H54 (cell line): ENCODE measurements around the gene KIAA0825.

ENCODE experiments used
- DNase-seq: peaks from one replicate; pipeline ENCODE4 v3.0.0; 2011; ENCODE audit warnings: low spot score, mixed read lengths; ENCODE audit not compliant: insufficient read length
- FAIRE-seq: peaks from 3 replicates; lab custom pipeline; 2011; peaks lifted over from hg19 to GRCh38; lab: Jason Lieb, UNC
- POLR2A ChIP-seq: IDR thresholded peaks from 2 replicates; pipeline ENCODE4 v1.6.1; 2011; ENCODE audit warnings: low read depth, mild to moderate bottlenecking, low read length

Gene KIAA0825

GRCh38 chr5:94545870-94546625, 72.4 kb downstream of the KIAA0825 start:
- TF ChIP-seq POLR2A: no peak
- no peak for FAIRE-seq

GRCh38 chr5:94544875-94545547, 73.4 kb downstream of the KIAA0825 start:
- no peak for DNase-seq

More at GRCh38 chr5:94545870-94546625, 72.4 kb downstream of the KIAA0825 start:
- no peak for DNase-seq

DNA sequence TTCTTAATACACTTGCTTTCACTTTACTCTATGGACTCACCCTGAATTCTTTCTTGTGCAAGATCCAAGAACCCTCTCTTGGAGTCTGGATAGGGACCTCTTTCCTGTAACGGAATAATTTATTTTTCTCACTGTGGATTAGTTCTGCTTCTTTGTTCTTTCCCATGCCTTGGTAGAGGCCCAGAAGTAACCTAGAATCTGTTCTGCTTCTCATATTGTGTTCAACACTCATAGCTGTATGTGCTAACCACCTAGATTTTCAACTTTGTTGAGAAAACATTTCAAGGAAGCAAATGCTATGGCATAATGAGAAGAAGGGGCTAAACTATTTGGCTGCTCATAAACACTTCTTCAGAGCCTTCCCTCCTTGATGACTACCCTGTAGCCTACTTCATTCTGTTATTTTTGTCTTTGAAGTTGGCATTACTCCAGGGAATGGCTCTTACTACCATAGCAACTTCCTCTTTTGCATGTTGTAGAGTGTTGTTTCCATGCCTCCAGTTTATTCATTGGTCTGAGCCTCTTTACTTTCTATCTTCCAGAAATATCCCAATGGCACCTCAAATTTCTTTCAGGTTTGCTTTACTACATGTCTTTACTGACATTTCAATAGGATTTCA, 74.3 kb downstream of the KIAA0825 start:
- DNase-seq: no peak

More at GRCh38 chr5:94544875-94545547, 73.4 kb downstream of the KIAA0825 start:
- FAIRE-seq: no peak
- no peak for TF ChIP-seq POLR2A

GRCh38 chr5:94540856-94541494, 77.4 kb downstream of the KIAA0825 start:
- no peak for TF ChIP-seq POLR2A
- FAIRE-seq (no peak), DNase-seq (no peak)

More for the DNA sequence above, 74.3 kb downstream of the KIAA0825 start:
- FAIRE-seq: no peak
- no peak for TF ChIP-seq POLR2A

- FAIRE-seq (no peak), DNase-seq (no peak)
- TF ChIP-seq POLR2A: no peak
These were observed 80.1 kb downstream of the KIAA0825 start for GRCh38 chr5:94538260-94538659.

DNA sequence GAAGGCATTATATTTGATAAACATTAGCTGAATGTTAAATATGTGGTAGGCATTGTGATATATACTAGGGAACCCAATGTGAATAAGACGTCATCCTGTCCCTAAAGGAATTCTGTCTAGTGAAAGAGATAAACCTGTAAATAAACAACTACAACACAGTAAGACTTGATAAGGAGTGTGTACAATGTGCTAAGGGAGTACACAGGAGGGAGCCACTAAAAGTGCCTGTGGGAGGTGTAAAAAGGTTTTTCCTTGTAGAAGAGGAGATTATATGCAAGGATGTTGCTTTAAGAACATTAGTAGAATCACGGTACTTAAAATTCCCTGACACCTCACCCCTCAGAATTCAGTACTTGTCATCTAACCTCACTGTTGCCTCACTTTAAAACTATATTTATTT, 91.7 kb downstream of the KIAA0825 start:
- no peak for TF ChIP-seq POLR2A
- DNase-seq (no peak), FAIRE-seq (no peak)

GRCh38 chr5:94524841-94525697, 93.3 kb downstream of the KIAA0825 start:
- no peak for TF ChIP-seq POLR2A
- no peak for DNase-seq
- FAIRE-seq: peak; percentile 93

DNA sequence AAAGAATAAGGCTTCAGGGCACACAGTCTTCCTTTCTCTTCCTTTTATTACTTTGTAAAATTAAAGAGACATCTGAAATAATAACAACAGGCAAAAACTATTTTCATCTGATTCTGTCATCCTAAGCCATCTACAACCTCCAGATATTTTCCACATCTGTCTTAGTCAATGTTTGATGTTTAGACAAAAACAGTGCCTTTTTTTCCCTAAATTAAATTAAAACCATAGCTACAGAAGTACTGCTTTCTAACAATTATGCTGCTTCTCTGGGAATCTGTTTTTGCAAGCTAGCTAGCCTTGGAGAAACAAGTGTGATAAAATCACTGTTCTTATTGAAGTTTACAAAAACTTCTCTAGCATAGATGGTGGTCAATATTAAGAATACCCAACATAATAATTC, 95.4 kb downstream of the KIAA0825 start:
- no peak for FAIRE-seq
- DNase-seq: no peak
- no peak for TF ChIP-seq POLR2A

DNA sequence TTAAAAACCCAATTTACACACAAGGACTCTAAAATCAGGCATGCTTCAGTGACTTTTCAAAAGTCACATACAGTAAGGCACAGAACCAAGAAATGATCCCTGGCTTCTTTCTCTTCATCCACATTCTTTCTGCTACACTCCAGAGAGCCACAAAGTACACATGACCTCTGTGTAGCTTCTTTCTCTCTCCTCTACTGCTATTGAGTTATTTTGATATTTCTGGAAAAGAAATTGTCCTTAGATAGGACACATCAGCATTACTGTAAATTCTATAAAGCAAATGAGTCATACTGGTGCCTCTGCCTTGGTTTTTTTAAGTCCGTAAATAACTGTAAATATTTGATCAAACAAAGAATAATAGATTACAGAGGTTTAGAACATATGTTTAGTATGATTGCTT, 96.3 kb downstream of the KIAA0825 start:
- no peak for TF ChIP-seq POLR2A
- peak; percentile 66 for FAIRE-seq
- no peak for DNase-seq

DNA sequence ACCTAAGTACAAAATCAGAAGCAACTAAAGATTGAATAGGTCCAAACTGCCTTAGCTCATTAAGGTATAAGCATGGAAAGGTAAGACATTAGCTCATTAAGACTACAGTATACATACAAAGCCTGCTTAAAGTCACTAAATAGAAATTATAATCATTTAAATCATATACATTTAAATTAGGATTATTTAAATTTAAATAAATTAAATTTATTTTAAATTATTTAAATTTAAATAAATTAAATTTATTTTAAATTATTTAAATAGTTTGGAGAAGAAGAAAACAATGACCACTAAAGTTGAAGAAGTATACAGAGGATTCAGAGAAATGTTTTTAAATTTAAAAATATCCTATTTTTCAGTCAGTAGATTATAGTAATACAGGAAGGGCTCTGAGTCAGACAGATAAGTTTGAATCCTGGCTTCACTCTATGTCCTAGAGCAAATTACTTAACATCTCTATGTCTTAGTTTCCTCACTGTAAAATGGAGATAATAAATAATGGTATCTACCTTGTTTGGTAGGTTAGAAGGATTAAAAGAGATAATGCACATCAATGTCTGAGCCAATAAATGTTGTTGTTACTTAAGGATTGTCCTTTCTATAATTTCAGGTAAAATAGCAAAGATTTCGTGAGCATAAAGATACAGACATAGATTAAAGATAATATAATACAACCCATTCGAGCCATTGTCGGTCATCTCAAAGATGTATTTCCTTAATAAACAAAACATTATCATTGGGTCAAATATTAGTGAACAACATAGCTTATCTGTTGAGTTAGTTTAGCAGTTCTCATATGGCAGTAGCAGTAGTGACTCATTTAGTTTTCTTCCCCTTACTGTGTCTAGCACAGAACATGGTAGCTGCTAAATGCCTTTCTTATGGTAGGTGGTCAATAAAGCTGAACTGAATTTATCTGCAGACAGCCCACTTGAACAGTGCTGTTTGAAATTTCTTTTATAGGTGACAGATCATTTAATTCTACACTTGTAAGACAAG, 100.6 kb downstream of the KIAA0825 start:
- DNase-seq (no peak), FAIRE-seq (no peak)
- no peak for TF ChIP-seq POLR2A

GRCh38 chr5:94516148-94516547, 102.3 kb downstream of the KIAA0825 start:
- no peak for TF ChIP-seq POLR2A
- DNase-seq (no peak), FAIRE-seq (no peak)
